Progenitor cell of endocrine pancreas (in vitro differentiated cells): Measurements from ENCODE around the gene VWA5A. TPM values are rescaled to one million over a fixed set of nuclear protein-coding genes. Genes with fewer than 3 reads are reported as not detected.

Experiments used
- DNase-seq: peaks from one replicate; pipeline ENCODE4 v3.0.0; 2021; ENCODE audit warnings: low spot score; ENCODE audit not compliant: unreplicated experiment
- H3K27ac Mint-ChIP-seq: 2 replicates; pipeline ENCODE4 v1.8.0; 2021; ENCODE audit warnings: mild to moderate bottlenecking, moderate library complexity, mixed read lengths
- H3K27me3 Mint-ChIP-seq: 2 replicates; pipeline ENCODE4 v1.8.0; 2021; ENCODE audit warnings: mixed read lengths
- H3K36me3 Mint-ChIP-seq: 2 replicates; pipeline ENCODE4 v1.8.0; 2022; ENCODE audit warnings: mixed read lengths; ENCODE audit not compliant: insufficient read depth
- H3K4me1 Mint-ChIP-seq: 2 replicates; pipeline ENCODE4 v1.8.0; 2021; ENCODE audit warnings: low read depth, mixed read lengths
- H3K4me3 Mint-ChIP-seq: 2 replicates; pipeline ENCODE4 v1.8.0; 2021; ENCODE audit warnings: low read depth, mild to moderate bottlenecking, moderate library complexity, mixed read lengths
- H3K9me3 Mint-ChIP-seq: 2 replicates; pipeline ENCODE4 v1.8.0; 2021; ENCODE audit warnings: low read depth, mixed read lengths
- long read RNA-seq: library from polyadenylated mRNA; unstranded; transcript quantifications from one replicate; pipeline ENCODE4 v2.0.0, GENCODE V29; 2020
- total RNA-seq: library from RNA; stranded (reverse); gene quantifications from 2 replicates; pipeline ENCODE4 v1.2.1, GENCODE V29; 2021
- TF ChIP-seq, protein P1 (sequence below): fragments of 200-600 bp; sonication (generic); IDR thresholded peaks from one replicate; pipeline ENCODE4 v1.5.0; 2021; ENCODE audit warnings: antibody characterized with exemption, mild to moderate bottlenecking; ENCODE audit not compliant: unreplicated experiment

VWA5A gene
- 20.9 and 22.6 TPM in 2 replicates for total RNA-seq
- long read RNA-seq, full-length matches to known transcripts = 167 of 200 reads
- long read RNA-seq, partial matches to known transcripts = 20 of 200 reads
- long read RNA-seq, other reads (novel, unspliced or antisense) = 13 of 200 reads

GRCh38 chr11:124114942-124115781 lies at the start of gene VWA5A:
VWA5A (plus strand) TSS chr11:124115450; CDS start chr11:124117512, 2,062 bp downstream.
- H3K36me3 Mint-ChIP-seq = peaks cover 17% of the 10 kb centered on the region
- TF ChIP-seq, protein P1, sequence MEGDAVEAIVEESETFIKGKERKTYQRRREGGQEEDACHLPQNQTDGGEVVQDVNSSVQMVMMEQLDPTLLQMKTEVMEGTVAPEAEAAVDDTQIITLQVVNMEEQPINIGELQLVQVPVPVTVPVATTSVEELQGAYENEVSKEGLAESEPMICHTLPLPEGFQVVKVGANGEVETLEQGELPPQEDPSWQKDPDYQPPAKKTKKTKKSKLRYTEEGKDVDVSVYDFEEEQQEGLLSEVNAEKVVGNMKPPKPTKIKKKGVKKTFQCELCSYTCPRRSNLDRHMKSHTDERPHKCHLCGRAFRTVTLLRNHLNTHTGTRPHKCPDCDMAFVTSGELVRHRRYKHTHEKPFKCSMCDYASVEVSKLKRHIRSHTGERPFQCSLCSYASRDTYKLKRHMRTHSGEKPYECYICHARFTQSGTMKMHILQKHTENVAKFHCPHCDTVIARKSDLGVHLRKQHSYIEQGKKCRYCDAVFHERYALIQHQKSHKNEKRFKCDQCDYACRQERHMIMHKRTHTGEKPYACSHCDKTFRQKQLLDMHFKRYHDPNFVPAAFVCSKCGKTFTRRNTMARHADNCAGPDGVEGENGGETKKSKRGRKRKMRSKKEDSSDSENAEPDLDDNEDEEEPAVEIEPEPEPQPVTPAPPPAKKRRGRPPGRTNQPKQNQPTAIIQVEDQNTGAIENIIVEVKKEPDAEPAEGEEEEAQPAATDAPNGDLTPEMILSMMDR = no peak
- peaks cover 12% of the 10 kb centered on the region for H3K4me1 Mint-ChIP-seq
- peak within 1 kb of the TSS; percentile 85 for H3K4me3 Mint-ChIP-seq
- H3K27ac Mint-ChIP-seq = peak within 1 kb of the TSS; percentile 89
- H3K9me3 Mint-ChIP-seq = no peaks in the 10 kb centered on the region
- no peak for DNase-seq
- no peaks in the 10 kb centered on the region for H3K27me3 Mint-ChIP-seq

DNA sequence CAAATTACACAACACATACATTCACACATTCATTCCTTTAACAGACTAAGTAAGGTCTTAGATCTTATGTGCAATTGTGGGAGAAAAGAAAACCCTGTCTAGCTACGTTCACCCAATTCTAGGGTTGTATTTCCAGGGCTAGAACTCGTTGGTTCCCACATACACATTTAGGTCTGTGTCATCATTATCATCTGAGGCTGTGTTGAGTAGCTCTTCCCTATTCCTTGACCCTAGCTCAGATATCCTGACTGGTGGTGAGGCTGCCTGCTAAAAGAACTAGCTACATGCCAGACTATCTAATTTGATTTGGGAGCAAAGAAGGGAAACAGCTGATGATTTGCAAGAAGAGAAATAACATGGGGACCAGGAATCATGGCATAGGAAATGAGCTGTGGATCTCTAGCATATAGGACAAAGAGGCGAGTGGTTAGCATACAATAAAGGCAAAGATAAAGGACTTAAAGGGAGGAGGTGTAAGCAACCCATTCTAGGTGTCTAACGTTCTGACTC lies 46.6 kb upstream of the VWA5A start:
- Mint-ChIP-seq H3K27ac (no peak overlapping the region), H3K9me3 (no peaks in the 10 kb centered on the region), H3K27me3 (peaks cover 28% of the 10 kb centered on the region), H3K4me3 (no peak overlapping the region), H3K4me1 (peaks cover 4% of the 10 kb centered on the region), H3K36me3 (no peaks in the 10 kb centered on the region)
- DNase-seq = no peak
- TF ChIP-seq, protein P1 = no peak

GRCh38 chr11:124069429-124070401 lies 45.5 kb upstream of the VWA5A start:
- DNase-seq = peak; percentile 46
- Mint-ChIP-seq H3K27ac (no peak overlapping the region), H3K4me3 (peak overlapping the region; percentile 65), H3K9me3 (no peaks in the 10 kb centered on the region), H3K36me3 (no peaks in the 10 kb centered on the region), H3K4me1 (peaks cover 4% of the 10 kb centered on the region), H3K27me3 (peaks cover 28% of the 10 kb centered on the region)
- TF ChIP-seq, protein P1 = peak; percentile 65

GRCh38 chr11:124070915-124071622 lies 44.2 kb upstream of the VWA5A start:
- no peaks in the 10 kb centered on the region for H3K36me3 Mint-ChIP-seq
- no peak overlapping the region for H3K4me3 Mint-ChIP-seq
- H3K4me1 Mint-ChIP-seq = peaks cover 4% of the 10 kb centered on the region
- peaks cover 30% of the 10 kb centered on the region for H3K27me3 Mint-ChIP-seq
- H3K27ac Mint-ChIP-seq = no peak overlapping the region
- peak; percentile 56 for DNase-seq
- no peaks in the 10 kb centered on the region for H3K9me3 Mint-ChIP-seq
- TF ChIP-seq, protein P1 = peak; percentile 89
